ENCODE data around the gene RAB33B. TPM values are rescaled to one million over a fixed set of nuclear protein-coding genes. Genes with fewer than 3 reads are reported as not detected.
"Not testable (repeated sequence)": the region's sequence is repeated elsewhere in the genome, so short reads cannot be mapped to it uniquely, and the experiment has no call there.

The RAB33B gene
- total and polyA plus RNA-seq, 2 of the 8 experiments (the other 6 are each of a cell fraction or from before 2014, with no cell fraction given) = 4.2 to 8.7 TPM

DNA sequence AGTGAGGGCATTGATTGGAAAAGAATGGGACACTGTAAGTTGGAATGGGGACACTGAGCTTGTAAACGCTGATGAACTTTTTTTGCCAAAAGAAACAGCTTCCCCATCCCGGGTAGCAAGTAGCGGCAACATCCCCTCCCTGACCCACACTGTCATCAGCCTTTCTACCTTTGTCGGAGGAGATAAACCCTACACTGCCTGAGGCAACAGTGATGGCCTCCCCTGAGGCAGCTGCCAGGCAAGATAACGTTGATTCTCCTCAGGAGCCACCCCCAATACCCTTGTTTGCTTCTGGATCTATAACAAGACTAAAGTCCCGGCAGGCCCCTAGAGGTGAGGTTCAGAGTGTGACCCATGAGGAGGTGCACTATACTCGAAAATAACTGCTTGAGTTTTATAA, 10.3 kb upstream of the RAB33B start (continued):
- no peak for TF ChIP-seq PHF8 (conservative IDR thresholded peaks at IDR 0.05; ENCODE audit: low read depth, low read length)

DNA sequence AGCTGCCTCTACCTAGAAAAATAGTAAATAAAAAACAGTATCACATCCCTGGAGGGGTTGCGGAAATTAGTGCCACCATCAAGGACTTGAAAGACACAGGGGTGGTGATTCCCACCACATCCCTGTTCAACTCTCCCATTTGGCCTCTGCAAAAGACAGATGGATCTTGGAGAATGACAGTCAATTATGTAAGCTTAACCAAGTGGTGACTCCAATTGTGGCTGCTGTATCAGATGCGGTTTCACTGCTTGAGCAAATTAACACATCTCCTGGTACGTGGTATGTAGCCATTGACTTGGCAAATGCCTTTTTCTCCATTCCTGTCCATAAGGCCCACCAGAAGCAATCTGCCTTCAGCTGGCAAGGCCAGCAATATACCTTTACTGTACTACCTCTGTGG, 9.0 kb upstream of the RAB33B start:
- not testable (repeated sequence) for H4K8ac ChIP-seq (ENCODE audit: extremely low read depth, insufficient read depth, low read length); H3K23me2 ChIP-seq (ENCODE audit: low read depth, low read length); H4K91ac ChIP-seq (replicated peaks; ENCODE audit: insufficient read length, low read length); H4K20me1 ChIP-seq (replicated peaks in 1 of 2; ENCODE audit: control insufficient read depth in 1 of 2, insufficient read depth in 2 of 2, low read length in 2 of 2); H3K27ac ChIP-seq (ENCODE audit: low read depth, low read length); H2BK15ac ChIP-seq (ENCODE audit: low read length); H2BK20ac ChIP-seq (ENCODE audit: low read length); H3K18ac ChIP-seq (ENCODE audit: extremely low read depth, low read length); H3K4me2 ChIP-seq (ENCODE audit: insufficient read depth in 1 of 2, low read depth in 2 of 2, low read length in 2 of 2); H3K56ac ChIP-seq (replicated peaks; ENCODE audit: insufficient read length, low read depth, low read length); H3K36me3 ChIP-seq (ENCODE audit: control insufficient read depth in 2 of 4, insufficient read depth in 4 of 4, low read length in 3 of 4); H3K4me3 ChIP-seq (ENCODE audit: extremely low read depth in 1 of 4, insufficient read depth in 2 of 4, low read depth in 3 of 4, low read length in 4 of 4); H3K79me1 ChIP-seq (ENCODE audit: low read depth, low read length); H3K27me3 ChIP-seq (replicated peaks in 1 of 4; ENCODE audit: control insufficient read depth in 3 of 4, extremely low read depth in 1 of 4, insufficient read depth in 3 of 4, low read length in 3 of 4); H3K14ac ChIP-seq (ENCODE audit: insufficient read length); H2BK12ac ChIP-seq (ENCODE audit: low read depth, low read length); H3K23ac ChIP-seq (ENCODE audit: insufficient read length); H3K4ac ChIP-seq (replicated peaks; ENCODE audit: insufficient read length, low read depth, low read length); H3K4me1 ChIP-seq (replicated peaks in 1 of 4; ENCODE audit: control insufficient read depth in 3 of 4, insufficient read depth in 4 of 4, low read length in 3 of 4); DNase-seq (ENCODE audit: low read depth in 1 of 2, low spot score in 2 of 2); H3K79me2 ChIP-seq (ENCODE audit: control insufficient read depth in 1 of 2, insufficient read depth in 2 of 2, low read length in 2 of 2); H2BK5ac ChIP-seq (ENCODE audit: low read depth, low read length); H4K5ac ChIP-seq (ENCODE audit: insufficient read length, low read depth, low read length); H2AFZ ChIP-seq (ENCODE audit: low read length); FAIRE-seq; H3K9me3 ChIP-seq (ENCODE audit: insufficient read depth in 2 of 2, low read depth in 1 of 2, low read length in 1 of 2); H3K9ac ChIP-seq (replicated peaks in 1 of 4; ENCODE audit: extremely low read depth in 1 of 4, low read depth in 3 of 4, low read length in 3 of 4); H2BK120ac ChIP-seq (replicated peaks; ENCODE audit: low read depth, low read length); H2AK5ac ChIP-seq (ENCODE audit: low read depth, low read length)
- WGBS, 2 experiments (ENCODE audit: extremely low coverage in 1 of 2, insufficient coverage in 1 of 2, insufficient read length in 1 of 2, insufficient replicate concordance in 2 of 2, low coverage in 1 of 2, low lambda C conversion rate in 2 of 2, missing lambda C conversion rate in 1 of 2) = 64% methylated on average over 3 of the region's 3 CpGs; no CpG with 5 or more reads in 1 of the 2 experiments
- ChIA-PET CTCF (ENCODE audit: partially characterized antibody) (interaction anchor here (1.4 to 2.3 kb wide), 3 partner anchors 8 to 52 kb away, joined by 5 to 8 read pairs (median 6); no protein-coding TSS in a partner anchor), POLR2A (ENCODE audit: partially characterized antibody) (interaction anchor here (2.7 kb wide), 1 partner anchor 8 kb away, joined by 21 read pairs; the partner anchor contains the start of gene RAB33B)
